ENCODE data around the gene NFKBIE. TPM values are rescaled to one million over a fixed set of nuclear protein-coding genes. Genes with fewer than 3 reads are reported as not detected.
A peak's percentile ranks its signal among the peaks of the same experiment; 100 is the strongest.

The NFKBIE gene
- total and polyA plus RNA-seq, 9 of the 15 experiments (the other 6 are each of a cell fraction or from before 2014, with no cell fraction given): 2.1 to 16.4 (median 11.7) TPM

DNA sequence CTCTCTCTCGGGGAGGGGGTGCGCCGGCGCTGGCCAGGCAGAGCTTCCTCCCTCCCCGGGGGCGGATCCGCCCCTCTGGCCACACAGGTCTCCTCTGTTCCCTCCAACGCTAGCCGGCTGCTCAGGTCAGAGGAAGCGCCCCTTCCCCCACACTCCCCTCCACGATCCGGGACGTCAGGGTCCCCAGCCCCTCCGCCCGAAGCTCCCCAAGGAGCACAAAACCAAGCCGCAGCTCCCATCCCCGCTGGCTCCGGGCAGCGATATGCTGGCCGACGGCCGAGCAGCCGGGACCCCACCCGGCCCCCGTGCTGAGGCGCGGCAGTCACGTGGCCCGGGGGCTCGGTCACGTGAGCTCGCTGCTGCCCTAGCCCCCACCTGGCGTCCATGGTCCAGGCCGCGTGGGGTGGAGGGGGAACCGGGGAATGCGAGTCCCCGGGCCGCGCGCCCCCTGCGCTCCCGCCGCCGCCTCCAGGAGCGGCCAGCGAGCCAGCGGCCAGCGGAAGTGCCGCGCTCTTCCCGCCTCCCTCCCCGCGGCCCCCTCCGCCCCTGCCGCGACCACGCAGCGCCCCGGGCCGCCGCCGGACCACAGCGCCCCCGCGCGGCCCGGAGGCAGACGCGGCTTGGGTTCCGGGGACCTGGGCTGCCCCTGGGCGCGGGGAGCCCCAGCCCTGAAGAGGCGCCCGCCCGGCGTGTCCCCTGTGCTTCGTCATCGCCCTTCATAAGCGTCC is 8.2 kb downstream of the NFKBIE start, which contains the start of gene SLC35B2 (continued):
- TF ChIP-seq, protein P1, sequence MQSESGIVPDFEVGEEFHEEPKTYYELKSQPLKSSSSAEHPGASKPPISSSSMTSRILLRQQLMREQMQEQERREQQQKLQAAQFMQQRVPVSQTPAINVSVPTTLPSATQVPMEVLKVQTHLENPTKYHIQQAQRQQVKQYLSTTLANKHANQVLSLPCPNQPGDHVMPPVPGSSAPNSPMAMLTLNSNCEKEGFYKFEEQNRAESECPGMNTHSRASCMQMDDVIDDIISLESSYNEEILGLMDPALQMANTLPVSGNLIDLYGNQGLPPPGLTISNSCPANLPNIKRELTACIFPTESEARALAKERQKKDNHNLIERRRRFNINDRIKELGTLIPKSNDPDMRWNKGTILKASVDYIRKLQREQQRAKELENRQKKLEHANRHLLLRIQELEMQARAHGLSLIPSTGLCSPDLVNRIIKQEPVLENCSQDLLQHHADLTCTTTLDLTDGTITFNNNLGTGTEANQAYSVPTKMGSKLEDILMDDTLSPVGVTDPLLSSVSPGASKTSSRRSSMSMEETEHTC (IDR thresholded peaks at IDR 0.05): peak; percentile 62; the same call in 1 of the 2 replicates
- TF ChIP-seq MECOM (CRISPR knock-in tag; IDR thresholded peaks at IDR 0.05): no peak
- TF ChIP-seq ZBTB43 (CRISPR knock-in tag; IDR thresholded peaks at IDR 0.05): peak; percentile 84
- peak; percentile 87 for TF ChIP-seq KDM5B (IDR thresholded peaks at IDR 0.05; ENCODE audit: insufficient replicate concordance, low read depth, low read length)
- peak in 1 of 2 experiments; percentile 50; a peak in 1 of 4 replicates for TF ChIP-seq TBL1XR1 (IDR thresholded peaks at IDR 0.05; ENCODE audit: low read length in 2 of 2)
- no peak for TF ChIP-seq IRF9 (tag; IDR thresholded peaks at IDR 0.05)
- TF ChIP-seq LEF1 (IDR thresholded peaks at IDR 0.05): peak; percentile 76; the same call in 1 of the 2 replicates
- TF ChIP-seq FUS (optimal IDR thresholded peaks at IDR 0.05; ENCODE audit: low read depth, low read length): peak; percentile 86
- peak; percentile 74 for TF ChIP-seq FOSL1 (tag; conservative IDR thresholded peaks at IDR 0.05)
- TF ChIP-seq TEAD1 (CRISPR knock-in tag; IDR thresholded peaks at IDR 0.05): peak in 1 of 2 experiments; percentile 91; a peak in 3 of 4 replicates
- TF ChIP-seq ATF2 (CRISPR knock-in tag; IDR thresholded peaks at IDR 0.05): no peak
- TF ChIP-seq POLR2AphosphoS5 (IDR thresholded peaks at IDR 0.05; ENCODE audit: control insufficient read depth, insufficient read depth, low read depth, low read length): peak; percentile 12
- TF ChIP-seq, protein P2, sequence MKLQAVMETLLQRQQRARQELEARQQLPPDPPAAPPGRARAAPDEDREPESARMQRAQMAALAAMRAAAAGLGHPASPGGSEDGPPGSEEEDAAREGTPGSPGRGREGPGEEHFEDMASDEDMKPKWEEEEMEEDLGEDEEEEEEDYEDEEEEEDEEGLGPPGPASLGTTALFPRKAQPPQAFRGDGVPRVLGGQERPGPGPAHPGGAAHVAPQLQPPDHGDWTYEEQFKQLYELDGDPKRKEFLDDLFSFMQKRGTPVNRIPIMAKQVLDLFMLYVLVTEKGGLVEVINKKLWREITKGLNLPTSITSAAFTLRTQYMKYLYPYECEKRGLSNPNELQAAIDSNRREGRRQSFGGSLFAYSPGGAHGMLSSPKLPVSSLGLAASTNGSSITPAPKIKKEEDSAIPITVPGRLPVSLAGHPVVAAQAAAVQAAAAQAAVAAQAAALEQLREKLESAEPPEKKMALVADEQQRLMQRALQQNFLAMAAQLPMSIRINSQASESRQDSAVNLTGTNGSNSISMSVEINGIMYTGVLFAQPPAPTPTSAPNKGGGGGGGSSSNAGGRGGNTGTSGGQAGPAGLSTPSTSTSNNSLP (IDR thresholded peaks at IDR 0.05; ENCODE audit: borderline replicate concordance, low read depth, low read length): no peak; the same call in 1 of the 2 replicates
- TF ChIP-seq MTA3 (IDR thresholded peaks at IDR 0.05; ENCODE audit: borderline replicate concordance): no peak; the same call in none of the 2 replicates
- TF ChIP-seq ZNF274 (IDR thresholded peaks at IDR 0.05; ENCODE audit: borderline replicate concordance, low read depth, low read length): no peak
- no peak for TF ChIP-seq NCOA6 (IDR thresholded peaks at IDR 0.05)
